HCT116 (cell line): ENCODE results near the gene SPTB. TPM values are rescaled to one million over a fixed set of nuclear protein-coding genes. Genes with fewer than 3 reads are reported as not detected.

Experiments used
- ATAC-seq: fragments of 200-7000 bp; cut with Tn5 transposase; 2 replicates; pipeline ENCODE4 v1.9.1; 2020; ENCODE audit warnings: mild to moderate bottlenecking, moderate library complexity
- BruUV-seq: library from RNA; stranded (reverse); fragments of 400-500 nt; replicated peaks from 2 replicates; lab custom pipeline; 2021; lab: Mats Ljungman, UMichigan
- CTCF ChIA-PET: fragments of 300-600 bp; sonication (Branson Sonifier 250); formaldehyde crosslinking; loops from one replicate; lab custom pipeline; 2021; ENCODE audit warnings: antibody characterized with exemption; lab: Charles Lee
- POLR2A ChIA-PET: fragments of 300-600, 350-600 bp; sonication (Branson Sonifier 250); formaldehyde crosslinking; loops from one replicate; lab custom pipeline; 2021; ENCODE audit warnings: antibody characterized with exemption; lab: Charles Lee
- RAD21 ChIA-PET, 2 experiments: fragments of 300-600 bp; sonication (Branson Sonifier 250); formaldehyde crosslinking; loops; one replicate each; lab custom pipeline; 2023; ENCODE audit warnings: low total read pairs in 2 of 2; ENCODE audit not compliant: uncharacterized antibody in 2 of 2, unreplicated experiment in 2 of 2, low non-redundant PET in 1 of 2; lab: Charles Lee
- DNase-seq: peaks from one replicate; pipeline ENCODE4 v3.0.0-alpha.2; 2010; ENCODE audit warnings: low read depth, low spot score
- H2AFZ ChIP-seq: fragments of 200-600 bp; shearing (Covaris generic), sonication (generic); 2 replicates; pipeline ENCODE4 v1.6.1; 2017; ENCODE audit warnings: low read depth, mixed run types, mixed read lengths, antibody characterized with exemption, low read length; ENCODE audit not compliant: poor library complexity, severe bottlenecking
- H3K27ac ChIP-seq: 2 replicates; pipeline ENCODE4 v1.5.1; 2012; ENCODE audit warnings: low read depth, low read length
- H3K27me3 ChIP-seq: fragments of 200-600 bp; sonication (generic); 2 replicates; pipeline ENCODE4 v1.6.1; 2016; ENCODE audit warnings: mixed run types, low read length, mixed read lengths; ENCODE audit not compliant: insufficient read depth
- H3K36me3 ChIP-seq, 2 experiments: fragments of 200-500 bp in 1 of 2; fragments of 200-600 bp in 1 of 2; sonication (Bioruptor generic) in 1 of 2; sonication (generic) in 1 of 2; 2 replicates each; pipeline versions ENCODE4 v1.5.1 to v1.6.1; 2014 to 2016; ENCODE audit warnings: low read length in 2 of 2, inconsistent platforms in 1 of 2, mixed read lengths in 1 of 2, mixed run types in 1 of 2; ENCODE audit not compliant: insufficient read depth in 2 of 2, control insufficient read depth in 1 of 2
- H3K4me1 ChIP-seq, 2 experiments: fragments of 200-600 bp in 1 of 2; sonication (generic) in 1 of 2; 2 replicates each; pipeline versions ENCODE4 v1.5.1 to v1.6.1; 2012 to 2017; ENCODE audit warnings: low read length in 2 of 2, inconsistent platforms in 1 of 2, mild to moderate bottlenecking in 1 of 2, mixed read lengths in 1 of 2, mixed run types in 1 of 2, moderate library complexity in 1 of 2; ENCODE audit not compliant: insufficient read depth in 2 of 2, control insufficient read depth in 1 of 2
- H3K4me2 ChIP-seq: fragments of 200-600 bp; sonication (generic); 2 replicates; pipeline ENCODE4 v1.6.1; 2017; ENCODE audit warnings: mixed run types, low read length, mixed read lengths
- H3K4me3 ChIP-seq, 2 experiments: fragments of 200-600 bp in 1 of 2; sonication (generic) in 1 of 2; replicated peaks in 1 of 2; 2 replicates each; pipeline ENCODE4 v1.5.1; 2011 to 2016; ENCODE audit warnings: low read length in 2 of 2, control low read depth in 1 of 2, low read depth in 1 of 2, mild to moderate bottlenecking in 1 of 2, mixed read lengths in 1 of 2, mixed run types in 1 of 2
- H3K79me2 ChIP-seq: fragments of 200-600 bp; sonication (generic); 2 replicates; pipeline ENCODE4 v1.6.1; 2017; ENCODE audit warnings: mild to moderate bottlenecking, mixed run types, low read length, moderate library complexity, mixed read lengths; ENCODE audit not compliant: insufficient read depth
- H3K9ac ChIP-seq: fragments of 200-600 bp; sonication (generic); 2 replicates; pipeline ENCODE4 v1.6.1; 2016; ENCODE audit warnings: low read length, mixed read lengths
- H3K9me2 ChIP-seq: fragments of 200-600 bp; sonication (generic), shearing (Covaris generic); 2 replicates; pipeline ENCODE4 v1.6.1; 2017; ENCODE audit warnings: mixed run types, mild to moderate bottlenecking, moderate library complexity; ENCODE audit not compliant: insufficient read depth
- H3K9me3 ChIP-seq, 2 experiments: fragments of 200-500 bp in 1 of 2; fragments of 200-600 bp in 1 of 2; sonication (Bioruptor generic) in 1 of 2; sonication (generic) in 1 of 2; 2 replicates each; pipeline ENCODE4 v1.6.1; 2014 to 2017; ENCODE audit warnings: low read length in 2 of 2, mixed read lengths in 2 of 2, inconsistent platforms in 1 of 2, low read depth in 1 of 2, mild to moderate bottlenecking in 1 of 2, mixed run types in 1 of 2, moderate library complexity in 1 of 2; ENCODE audit not compliant: control insufficient read depth in 1 of 2, insufficient read depth in 1 of 2
- H4K20me1 ChIP-seq: fragments of 200-600 bp; sonication (generic), shearing (Covaris generic); 2 replicates; pipeline ENCODE4 v1.6.1; 2017; ENCODE audit warnings: mixed run types, mild to moderate bottlenecking, moderate library complexity; ENCODE audit not compliant: insufficient read depth
- CBX3 ChIP-seq: IDR thresholded peaks from 2 replicates; pipeline ENCODE4 v1.6.1; 2012; ENCODE audit warnings: low read depth
- EZH2phosphoT487 ChIP-seq: fragments of 200-600 bp; IDR thresholded peaks from 2 replicates; pipeline ENCODE4 v1.6.1; 2018; ENCODE audit warnings: antibody characterized with exemption, borderline replicate concordance
- FOSL1 ChIP-seq: IDR thresholded peaks from 2 replicates; pipeline ENCODE4 v1.6.1; 2012; ENCODE audit warnings: low read depth
- JUND ChIP-seq: IDR thresholded peaks from 2 replicates; pipeline ENCODE4 v1.6.1; 2012
- POLR2A ChIP-seq: IDR thresholded peaks from 2 replicates; pipeline ENCODE4 v1.7.0; 2011; ENCODE audit warnings: borderline replicate concordance; ENCODE audit not compliant: insufficient read depth, insufficient read length; ENCODE audit errors: extremely low read depth
- RAD21 ChIP-seq: IDR thresholded peaks from 2 replicates; pipeline ENCODE4 v1.6.1; 2012; ENCODE audit warnings: low read depth, mild to moderate bottlenecking
- SP1 ChIP-seq: IDR thresholded peaks from 2 replicates; pipeline ENCODE4 v1.6.1; 2012; ENCODE audit warnings: low read depth
- SRF ChIP-seq: IDR thresholded peaks from 2 replicates; pipeline ENCODE4 v1.6.1; 2012; ENCODE audit warnings: low read depth
- TCF7L2 ChIP-seq: IDR thresholded peaks from 2 replicates; pipeline ENCODE4 v1.7.0; 2011; ENCODE audit warnings: borderline replicate concordance, inconsistent platforms; ENCODE audit not compliant: insufficient read depth, insufficient read length; ENCODE audit errors: extremely low read depth
- YY1 ChIP-seq: IDR thresholded peaks from 2 replicates; pipeline ENCODE4 v1.6.1; 2011; ENCODE audit warnings: low read length, low read depth, moderate library complexity, mild to moderate bottlenecking; ENCODE audit not compliant: insufficient replicate concordance; ENCODE audit errors: extremely low read depth
- ZFX ChIP-seq: fragments of 450-650 bp; IDR thresholded peaks from 2 replicates; pipeline ENCODE4 v1.6.1; 2017
- ZNF274 ChIP-seq: fragments of 200-500 bp; sonication (Bioruptor generic); IDR thresholded peaks from 2 replicates; pipeline ENCODE4 v1.6.1; 2014; ENCODE audit warnings: mild to moderate bottlenecking, low read depth, low read length, inconsistent platforms
- intact Hi-C: fragments of 100-400 bp; cut with micrococcal nuclease; formaldehyde crosslinking; loops from 2 replicates; pipeline ENCODE4 v1.10.0; 2022
- total RNA-seq: library from RNA; stranded (reverse); gene quantifications from one replicate; pipeline ENCODE4 v1.2.1, GENCODE V29; 2021; ENCODE audit not compliant: unreplicated experiment
- TF ChIP-seq, protein P1 (sequence below): IDR thresholded peaks from 2 replicates; pipeline ENCODE4 v1.6.1; 2012
- TF ChIP-seq, protein P2 (sequence below), 3 experiments: fragments of 200-600 bp in 1 of 3; sonication (generic) in 1 of 3; IDR thresholded peaks in 2 of 3; conservative IDR thresholded peaks in 1 of 3; 2 replicates each; pipeline ENCODE4 v1.5.1; 2012 to 2017; ENCODE audit warnings: low read depth in 2 of 3, low read length in 2 of 3, antibody characterized with exemption in 1 of 3, borderline replicate concordance in 1 of 3, control low read depth in 1 of 3, mild to moderate bottlenecking in 1 of 3, mixed read lengths in 1 of 3, mixed run types in 1 of 3, moderate library complexity in 1 of 3; ENCODE audit not compliant: insufficient read depth in 1 of 3
- TF ChIP-seq, protein P3 (sequence below): IDR thresholded peaks from 2 replicates; pipeline ENCODE4 v1.6.1; 2012; ENCODE audit warnings: low read depth
- TF ChIP-seq, protein P4 (sequence below): IDR thresholded peaks from 2 replicates; pipeline ENCODE4 v1.6.1; 2011; ENCODE audit warnings: mild to moderate bottlenecking, low read length, moderate library complexity; ENCODE audit not compliant: insufficient replicate concordance; ENCODE audit errors: extremely low read depth

SPTB gene
- total RNA-seq, 1 experiment from 2014 or later: 4.2 TPM

DNA sequence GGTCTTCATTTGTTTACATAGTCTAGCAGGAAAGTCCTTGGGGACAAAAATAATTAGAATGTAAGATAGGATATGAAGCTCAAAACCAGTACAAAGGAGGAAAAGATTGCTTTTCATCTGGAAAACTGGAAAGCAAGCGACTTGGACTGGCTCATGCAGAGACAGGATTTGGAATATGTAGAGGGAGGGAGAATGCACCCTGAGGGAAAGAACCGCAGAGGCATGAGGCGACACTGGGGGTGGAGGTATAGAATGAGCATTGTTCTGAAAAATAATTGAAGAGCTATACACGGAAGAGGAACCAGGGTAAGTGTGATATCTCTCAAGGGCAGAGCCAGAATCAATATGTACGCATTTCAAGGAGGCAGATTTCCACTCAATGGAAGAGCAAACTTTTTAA, 90.0 kb downstream of the SPTB start:
- Histone ChIP-seq H3K36me3 (no peaks in the 10 kb centered on the region), H3K9me2 (no peaks in the 10 kb centered on the region), H3K27me3 (no peaks in the 10 kb centered on the region), H3K4me2 (no peak overlapping the region), H3K9ac (no peak overlapping the region), H2AFZ (no peak overlapping the region), H3K4me1 (peaks cover 2 to 11% of the 10 kb centered on the region in 2 experiments; a peak in 2 of 4 replicates), H4K20me1 (no peaks in the 10 kb centered on the region), H3K79me2 (no peaks in the 10 kb centered on the region), H3K4me3 (no peak overlapping the region), H3K27ac (no peak overlapping the region), H3K9me3 (no peaks in the 10 kb centered on the region)
- no peak for TF ChIP-seq SP1
- TF ChIP-seq FOSL1: no peak
- TF ChIP-seq, protein P1, sequence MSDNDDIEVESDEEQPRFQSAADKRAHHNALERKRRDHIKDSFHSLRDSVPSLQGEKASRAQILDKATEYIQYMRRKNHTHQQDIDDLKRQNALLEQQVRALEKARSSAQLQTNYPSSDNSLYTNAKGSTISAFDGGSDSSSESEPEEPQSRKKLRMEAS: no peak
- no peak for TF ChIP-seq JUND
- no peak for TF ChIP-seq RAD21
- no peak for TF ChIP-seq ZNF274
- TF ChIP-seq, protein P2, sequence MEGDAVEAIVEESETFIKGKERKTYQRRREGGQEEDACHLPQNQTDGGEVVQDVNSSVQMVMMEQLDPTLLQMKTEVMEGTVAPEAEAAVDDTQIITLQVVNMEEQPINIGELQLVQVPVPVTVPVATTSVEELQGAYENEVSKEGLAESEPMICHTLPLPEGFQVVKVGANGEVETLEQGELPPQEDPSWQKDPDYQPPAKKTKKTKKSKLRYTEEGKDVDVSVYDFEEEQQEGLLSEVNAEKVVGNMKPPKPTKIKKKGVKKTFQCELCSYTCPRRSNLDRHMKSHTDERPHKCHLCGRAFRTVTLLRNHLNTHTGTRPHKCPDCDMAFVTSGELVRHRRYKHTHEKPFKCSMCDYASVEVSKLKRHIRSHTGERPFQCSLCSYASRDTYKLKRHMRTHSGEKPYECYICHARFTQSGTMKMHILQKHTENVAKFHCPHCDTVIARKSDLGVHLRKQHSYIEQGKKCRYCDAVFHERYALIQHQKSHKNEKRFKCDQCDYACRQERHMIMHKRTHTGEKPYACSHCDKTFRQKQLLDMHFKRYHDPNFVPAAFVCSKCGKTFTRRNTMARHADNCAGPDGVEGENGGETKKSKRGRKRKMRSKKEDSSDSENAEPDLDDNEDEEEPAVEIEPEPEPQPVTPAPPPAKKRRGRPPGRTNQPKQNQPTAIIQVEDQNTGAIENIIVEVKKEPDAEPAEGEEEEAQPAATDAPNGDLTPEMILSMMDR (IDR thresholded peaks at IDR 0.05 in 2 of 3, conservative IDR thresholded peaks at IDR 0.05 in 1 of 3; ENCODE audit: borderline replicate concordance in 1 of 3, insufficient read depth in 1 of 3, low read depth in 2 of 3, low read length in 2 of 3): no peak
- no peak for TF ChIP-seq YY1
- TF ChIP-seq, protein P3, sequence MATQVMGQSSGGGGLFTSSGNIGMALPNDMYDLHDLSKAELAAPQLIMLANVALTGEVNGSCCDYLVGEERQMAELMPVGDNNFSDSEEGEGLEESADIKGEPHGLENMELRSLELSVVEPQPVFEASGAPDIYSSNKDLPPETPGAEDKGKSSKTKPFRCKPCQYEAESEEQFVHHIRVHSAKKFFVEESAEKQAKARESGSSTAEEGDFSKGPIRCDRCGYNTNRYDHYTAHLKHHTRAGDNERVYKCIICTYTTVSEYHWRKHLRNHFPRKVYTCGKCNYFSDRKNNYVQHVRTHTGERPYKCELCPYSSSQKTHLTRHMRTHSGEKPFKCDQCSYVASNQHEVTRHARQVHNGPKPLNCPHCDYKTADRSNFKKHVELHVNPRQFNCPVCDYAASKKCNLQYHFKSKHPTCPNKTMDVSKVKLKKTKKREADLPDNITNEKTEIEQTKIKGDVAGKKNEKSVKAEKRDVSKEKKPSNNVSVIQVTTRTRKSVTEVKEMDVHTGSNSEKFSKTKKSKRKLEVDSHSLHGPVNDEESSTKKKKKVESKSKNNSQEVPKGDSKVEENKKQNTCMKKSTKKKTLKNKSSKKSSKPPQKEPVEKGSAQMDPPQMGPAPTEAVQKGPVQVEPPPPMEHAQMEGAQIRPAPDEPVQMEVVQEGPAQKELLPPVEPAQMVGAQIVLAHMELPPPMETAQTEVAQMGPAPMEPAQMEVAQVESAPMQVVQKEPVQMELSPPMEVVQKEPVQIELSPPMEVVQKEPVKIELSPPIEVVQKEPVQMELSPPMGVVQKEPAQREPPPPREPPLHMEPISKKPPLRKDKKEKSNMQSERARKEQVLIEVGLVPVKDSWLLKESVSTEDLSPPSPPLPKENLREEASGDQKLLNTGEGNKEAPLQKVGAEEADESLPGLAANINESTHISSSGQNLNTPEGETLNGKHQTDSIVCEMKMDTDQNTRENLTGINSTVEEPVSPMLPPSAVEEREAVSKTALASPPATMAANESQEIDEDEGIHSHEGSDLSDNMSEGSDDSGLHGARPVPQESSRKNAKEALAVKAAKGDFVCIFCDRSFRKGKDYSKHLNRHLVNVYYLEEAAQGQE: no peak
- no peak for TF ChIP-seq SRF
- no peak for TF ChIP-seq EZH2phosphoT487
- TF ChIP-seq, protein P4, sequence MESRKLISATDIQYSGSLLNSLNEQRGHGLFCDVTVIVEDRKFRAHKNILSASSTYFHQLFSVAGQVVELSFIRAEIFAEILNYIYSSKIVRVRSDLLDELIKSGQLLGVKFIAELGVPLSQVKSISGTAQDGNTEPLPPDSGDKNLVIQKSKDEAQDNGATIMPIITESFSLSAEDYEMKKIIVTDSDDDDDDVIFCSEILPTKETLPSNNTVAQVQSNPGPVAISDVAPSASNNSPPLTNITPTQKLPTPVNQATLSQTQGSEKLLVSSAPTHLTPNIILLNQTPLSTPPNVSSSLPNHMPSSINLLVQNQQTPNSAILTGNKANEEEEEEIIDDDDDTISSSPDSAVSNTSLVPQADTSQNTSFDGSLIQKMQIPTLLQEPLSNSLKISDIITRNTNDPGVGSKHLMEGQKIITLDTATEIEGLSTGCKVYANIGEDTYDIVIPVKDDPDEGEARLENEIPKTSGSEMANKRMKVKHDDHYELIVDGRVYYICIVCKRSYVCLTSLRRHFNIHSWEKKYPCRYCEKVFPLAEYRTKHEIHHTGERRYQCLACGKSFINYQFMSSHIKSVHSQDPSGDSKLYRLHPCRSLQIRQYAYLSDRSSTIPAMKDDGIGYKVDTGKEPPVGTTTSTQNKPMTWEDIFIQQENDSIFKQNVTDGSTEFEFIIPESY: no peak
- TF ChIP-seq POLR2A: no peak
- TF ChIP-seq TCF7L2: no peak
- no peak for TF ChIP-seq CBX3
- no peak for TF ChIP-seq ZFX
- ChIA-PET RAD21 (interaction anchor here in 1 of 2 experiments (0.6 kb wide), 1 partner anchor 89 kb away, joined by 3 read pairs; no protein-coding TSS in a partner anchor), POLR2A (interaction anchor here (0.5 to 0.6 kb wide), 2 partner anchors 21 to 285 kb away, joined by 3 to 4 read pairs; no protein-coding TSS in a partner anchor), CTCF (interaction anchor here (1.1 to 1.6 kb wide), 2 partner anchors 10 to 12 kb away, joined by 3 to 4 read pairs; no protein-coding TSS in a partner anchor)
- ATAC-seq (no peak), DNase-seq (no peak)
- BruUV-seq: no TSS peak
- intact Hi-C loops: no loop called here
